ENCODE results near the gene LENG1. TPM values are rescaled to one million over a fixed set of nuclear protein-coding genes. Genes with fewer than 3 reads are reported as not detected.

Gene LENG1
- polyA plus RNA-seq: 3.0 and 5.2 TPM in 2 replicates

GRCh38 chr19:54159352-54160181 is at the start of gene LENG1:
TSS of gene LENG1 (minus strand) at chr19:54159721. CDS start at chr19:54159695, 26 bp downstream.

DNA sequence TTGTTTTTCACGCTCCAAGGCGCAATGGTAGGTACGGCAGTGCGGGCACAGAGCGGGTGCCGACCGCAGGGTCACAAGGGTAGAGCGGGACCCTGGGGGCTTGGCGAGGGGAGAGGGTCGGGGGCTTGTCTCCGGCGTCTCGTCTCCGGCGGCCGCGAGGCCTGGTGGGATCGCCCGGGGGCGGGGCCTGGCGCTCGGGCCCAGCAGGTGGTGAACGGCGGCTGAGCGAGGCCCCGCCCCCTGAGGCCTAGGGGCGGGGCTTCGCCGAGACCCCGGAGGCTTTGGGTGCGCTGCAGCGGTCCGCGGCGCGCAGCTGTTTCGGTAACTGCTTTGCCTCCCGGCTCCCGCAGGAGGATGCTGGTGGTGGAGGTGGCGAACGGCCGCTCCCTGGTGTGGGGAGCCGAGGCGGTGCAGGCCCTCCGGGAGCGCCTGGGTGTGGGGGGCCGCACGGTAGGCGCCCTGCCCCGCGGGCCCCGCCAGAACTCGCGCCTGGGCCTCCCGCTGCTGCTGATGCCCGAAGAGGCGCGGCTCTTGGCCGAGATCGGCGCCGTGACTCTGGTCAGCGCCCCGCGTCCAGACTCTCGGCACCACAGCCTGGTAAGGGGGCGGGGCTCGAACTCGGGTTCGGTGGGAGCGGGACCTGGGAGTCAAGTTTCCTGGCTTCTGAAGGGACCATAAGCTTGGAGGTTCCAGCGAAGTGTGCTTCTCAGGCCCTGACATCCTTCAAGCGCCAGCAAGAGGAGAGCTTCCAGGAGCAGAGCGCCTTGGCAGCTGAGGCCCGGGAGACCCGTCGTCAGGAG is 31.7 kb upstream of the LENG1 start, which contains the start of gene TSEN34:
TSEN34 (plus strand) TSS at position 298 of the 800 bp plus-strand sequence; CDS start at position 355, 57 bp downstream.

GRCh38 chr19:54189145-54189734 is 29.7 kb upstream of the LENG1 start, which contains the start of gene MBOAT7:
TSS of gene MBOAT7 (minus strand) at chr19:54189580. CDS start at chr19:54188508, 1,072 bp downstream.

DNA sequence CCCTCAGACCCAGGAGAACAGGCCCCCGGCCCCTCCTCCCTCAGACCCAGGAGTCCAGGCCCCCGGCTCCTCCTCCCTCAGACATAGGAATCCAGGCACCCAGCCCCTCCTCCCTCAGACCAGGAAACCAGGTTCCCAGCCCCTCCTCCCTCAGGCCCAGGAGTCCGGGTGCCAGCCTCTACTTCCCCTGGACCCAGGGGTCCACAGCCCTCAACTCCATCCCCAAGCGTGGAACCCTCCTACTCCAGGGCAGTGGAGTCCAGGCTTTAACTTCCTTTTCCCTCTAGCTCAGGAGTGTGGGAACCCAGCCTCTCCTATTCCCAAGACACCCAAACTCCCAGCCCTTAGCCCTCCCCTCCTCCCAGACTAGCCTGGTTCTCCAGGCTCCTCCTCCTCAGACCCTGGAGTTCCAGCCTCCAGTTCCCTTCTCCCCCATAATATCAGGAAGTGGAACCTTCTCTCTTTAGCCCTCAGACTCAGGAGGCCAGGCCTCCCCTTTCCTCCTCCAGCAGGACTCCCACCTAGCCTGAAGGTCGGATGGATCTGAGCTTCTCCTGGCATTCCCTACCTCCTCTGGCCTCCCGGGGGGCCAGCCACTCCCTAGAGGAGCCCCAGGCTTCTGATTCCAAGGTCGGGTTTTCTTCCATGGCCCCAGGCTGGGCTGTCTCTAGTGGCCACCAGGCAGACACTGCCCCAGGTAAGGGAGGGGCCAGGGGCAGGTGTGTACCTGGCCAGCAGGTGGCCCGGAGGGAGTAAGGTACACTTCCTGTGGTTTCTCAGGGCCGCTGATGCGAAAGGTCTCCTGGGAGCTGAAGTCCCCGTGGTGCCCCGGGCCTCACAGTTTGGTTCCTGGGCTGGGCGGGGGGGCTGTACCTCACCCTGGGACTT is 13.2 kb upstream of the LENG1 start, which contains the start of gene TMC4:
TMC4 (minus strand) TSS at position 690 of the 888 bp plus-strand sequence; CDS start at position 647, 43 bp downstream.

GRCh38 chr19:54137699-54138488 is 21.6 kb downstream of the LENG1 start, which contains the start of gene CNOT3:
TSS of gene CNOT3 (plus strand) at chr19:54137762. CDS start at chr19:54142979, 5,217 bp downstream.

GRCh38 chr19:54115109-54116063 is 44.1 kb downstream of the LENG1 start, which contains the start of the genes PRPF31 and TFPT:
TSS of gene PRPF31 (plus strand) at chr19:54115754. CDS start at chr19:54118279, 2,525 bp downstream.
TSS of gene TFPT (minus strand) at chr19:54115657. CDS start at chr19:54115269, 388 bp downstream.

Other genes with a start within 250 kb of the LENG1 start
- gene CACNG8, start 196.8 kb downstream of the LENG1 start, polyA plus RNA-seq: 0.45 and 4.1 TPM in 2 replicates
- gene CACNG6, start 168.1 kb downstream of the LENG1 start, polyA plus RNA-seq: not detected in 2 replicates
- not detected in 2 replicates for gene VSTM1, start 95.8 kb downstream of the LENG1 start, polyA plus RNA-seq
- gene TARM1, start 78.4 kb downstream of the LENG1 start, polyA plus RNA-seq: not detected in 2 replicates
- not detected in 2 replicates for gene OSCAR, start 58.9 kb downstream of the LENG1 start, polyA plus RNA-seq
- 1,121 and 1,868 TPM in 2 replicates for gene NDUFA3, start 56.9 kb downstream of the LENG1 start, polyA plus RNA-seq
- gene TFPT, start 44.1 kb downstream of the LENG1 start, polyA plus RNA-seq: 5.5 and 10.9 TPM in 2 replicates
- 6.3 and 12.1 TPM in 2 replicates for gene PRPF31, start 44.0 kb downstream of the LENG1 start, polyA plus RNA-seq
- gene CNOT3, start 22.0 kb downstream of the LENG1 start, polyA plus RNA-seq: 5.1 and 12.1 TPM in 2 replicates
- not detected in 2 replicates for gene TMC4, start 13.4 kb upstream of the LENG1 start, polyA plus RNA-seq
- 10.0 and 11.7 TPM in 2 replicates for gene MBOAT7, start 29.9 kb upstream of the LENG1 start, polyA plus RNA-seq
- 4.8 and 7.6 TPM in 2 replicates for gene TSEN34, start 31.6 kb upstream of the LENG1 start, polyA plus RNA-seq
- 68.6 and 83.4 TPM in 2 replicates for gene RPS9, start 41.1 kb upstream of the LENG1 start, polyA plus RNA-seq
- 0.11 TPM in 1 of 2 replicates, not detected in the other for gene LILRB3, start 63.3 kb upstream of the LENG1 start, polyA plus RNA-seq
- not detected in 2 replicates for gene LILRA6, start 83.1 kb upstream of the LENG1 start, polyA plus RNA-seq
- gene LILRB5, start 97.6 kb upstream of the LENG1 start, polyA plus RNA-seq: 0.13 and 0.15 TPM in 2 replicates
- gene LILRB2, start 121.4 kb upstream of the LENG1 start, polyA plus RNA-seq: not detected in 2 replicates
- not detected in 2 replicates for gene LILRA5, start 153.4 kb upstream of the LENG1 start, polyA plus RNA-seq
- not detected in 2 replicates for gene LILRA4, start 179.4 kb upstream of the LENG1 start, polyA plus RNA-seq
- gene LAIR1, start 205.2 kb upstream of the LENG1 start, polyA plus RNA-seq: not detected in 2 replicates

All from Purkinje cell (primary cell).